Epithelial cell of proximal tubule (primary cell): ENCODE results near the gene SUGP1. TPM values are rescaled to one million over a fixed set of nuclear protein-coding genes. Genes with fewer than 3 reads are reported as not detected.
"Not testable (repeated sequence)": the region's sequence is repeated elsewhere in the genome, so short reads cannot be mapped to it uniquely, and the experiment has no call there.

ENCODE experiments used
- DNase-seq: peaks from one replicate; pipeline ENCODE4 v3.0.0-alpha.2; 2011; ENCODE audit warnings: low read depth
- H3K4me3 ChIP-seq: 2 replicates; pipeline ENCODE4 v1.5.1; 2011; ENCODE audit warnings: low read depth, mild to moderate bottlenecking, low read length
- CTCF ChIP-seq: conservative IDR thresholded peaks from 2 replicates; pipeline ENCODE4 v1.5.1; 2012; ENCODE audit warnings: low read depth, mild to moderate bottlenecking, low read length
- total RNA-seq: library from RNA; depleted of rRNA; stranded (reverse); fragments of >200 nt; gene quantifications from 2 replicates; pipeline ENCODE4 v1.2.3, GENCODE V29; 2015

SUGP1 gene
- total RNA-seq, 1 donor from 2014 or later, result 32.2 TPM

GRCh38 chr19:19259741-19260140 is 60.6 kb downstream of the SUGP1 start:
- no peak for TF ChIP-seq CTCF
- DNase-seq, result no peak
- no peak overlapping the region for H3K4me3 ChIP-seq

- no peak for DNase-seq
- H3K4me3 ChIP-seq, result no peak overlapping the region
- no peak for TF ChIP-seq CTCF
These were observed 61.5 kb downstream of the SUGP1 start for GRCh38 chr19:19258589-19259338.

- no peak for DNase-seq
- no peak overlapping the region for H3K4me3 ChIP-seq
- no peak for TF ChIP-seq CTCF
These were observed 62.3 kb downstream of the SUGP1 start for GRCh38 chr19:19257836-19258588.

- no peak for TF ChIP-seq CTCF
- H3K4me3 ChIP-seq, result no peak overlapping the region
- no peak for DNase-seq
These were observed 63.2 kb downstream of the SUGP1 start for GRCh38 chr19:19257137-19257536.

- no peak overlapping the region for H3K4me3 ChIP-seq
- DNase-seq, result no peak
- no peak for TF ChIP-seq CTCF
These were observed 64.0 kb downstream of the SUGP1 start for GRCh38 chr19:19256072-19256969.

GRCh38 chr19:19253409-19253808 is 66.9 kb downstream of the SUGP1 start:
- not testable (repeated sequence) for DNase-seq, H3K4me3 ChIP-seq

GRCh38 chr19:19250196-19250801 is 70.0 kb downstream of the SUGP1 start:
- no peak for DNase-seq
- no peak for TF ChIP-seq CTCF
- no peak overlapping the region for H3K4me3 ChIP-seq
